DOHH2 (cell line): ENCODE results near the gene CORO2B.
"Not testable (repeated sequence)": the region's sequence is repeated elsewhere in the genome, so short reads cannot be mapped to it uniquely, and the experiment has no call there.

Experiments used
- H3F3A ChIP-seq: fragments of 200-600 bp; sonication (generic), shearing (Covaris generic); 2 replicates; pipeline ENCODE4 v1.6.0; 2016; ENCODE audit warnings: antibody characterized with exemption, mild to moderate bottlenecking; ENCODE audit not compliant: control insufficient read depth, insufficient read depth
- H3K27ac ChIP-seq: fragments of 200-600 bp; sonication (generic); 2 replicates; pipeline ENCODE4 v1.5.1; 2014; ENCODE audit warnings: low read depth, mild to moderate bottlenecking, low read length, moderate library complexity
- H3K27me3 ChIP-seq: fragments of 200-600 bp; sonication (generic); 2 replicates; pipeline ENCODE4 v1.6.1; 2014; ENCODE audit warnings: mild to moderate bottlenecking, low read length, mixed read lengths; ENCODE audit not compliant: control insufficient read depth
- H3K36me3 ChIP-seq: fragments of 200-600 bp; sonication (generic); 2 replicates; pipeline ENCODE4 v1.6.1; 2014; ENCODE audit warnings: mild to moderate bottlenecking, low read length, moderate library complexity, mixed read lengths; ENCODE audit not compliant: control insufficient read depth
- H3K4me1 ChIP-seq: fragments of 200-600 bp; sonication (generic); 2 replicates; pipeline ENCODE4 v1.6.1; 2014; ENCODE audit warnings: mild to moderate bottlenecking, low read length, mixed read lengths; ENCODE audit not compliant: control insufficient read depth
- H3K4me2 ChIP-seq: fragments of 200-600 bp; sonication (generic); 2 replicates; pipeline ENCODE4 v1.6.0; 2014; ENCODE audit warnings: mild to moderate bottlenecking, low read length, moderate library complexity
- H3K4me3 ChIP-seq: fragments of 200-600 bp; sonication (generic); 2 replicates; pipeline ENCODE4 v1.5.1; 2014; ENCODE audit warnings: mild to moderate bottlenecking, low read length, mixed read lengths
- H3K79me2 ChIP-seq: fragments of 200-600 bp; sonication (generic); 2 replicates; pipeline ENCODE4 v1.6.1; 2014; ENCODE audit warnings: mild to moderate bottlenecking, low read length, mixed read lengths; ENCODE audit not compliant: control insufficient read depth
- H3K9me2 ChIP-seq: fragments of 200-600 bp; sonication (generic); replicated peaks from 2 replicates; pipeline ENCODE4 v1.6.1; 2014; ENCODE audit warnings: mild to moderate bottlenecking, low read length, mixed read lengths; ENCODE audit not compliant: control insufficient read depth
- H3K9me3 ChIP-seq: fragments of 200-600 bp; sonication (generic); 2 replicates; pipeline ENCODE4 v1.6.1; 2014; ENCODE audit warnings: antibody characterized with exemption, low read length, mixed read lengths; ENCODE audit not compliant: control insufficient read depth, insufficient read depth
- H4K20me1 ChIP-seq: fragments of 200-600 bp; sonication (generic); 2 replicates; pipeline ENCODE4 v1.6.0; 2014; ENCODE audit warnings: low read depth, mild to moderate bottlenecking, antibody characterized with exemption, low read length, moderate library complexity; ENCODE audit not compliant: control insufficient read depth, insufficient read depth
- EZH2phosphoT487 ChIP-seq: fragments of 200-600 bp; sonication (generic); IDR thresholded peaks from 2 replicates; pipeline ENCODE4 v1.6.1; 2017; ENCODE audit warnings: borderline replicate concordance, mild to moderate bottlenecking, antibody characterized with exemption, low read length, moderate library complexity, mixed read lengths
- TF ChIP-seq, protein P1 (sequence below): fragments of 200-600 bp; sonication (generic); IDR thresholded peaks from one replicate; pipeline ENCODE4 v1.5.1; 2014; ENCODE audit warnings: antibody characterized with exemption, mild to moderate bottlenecking, low read depth, low read length; ENCODE audit not compliant: poor library complexity, severe bottlenecking

The CORO2B gene

GRCh38 chr15:68603951-68604350 is 25.2 kb downstream of the CORO2B start:
- no peaks in the 10 kb centered on the region for H3K9me2 ChIP-seq
- H3K27ac ChIP-seq, result no peak overlapping the region
- H3K36me3 ChIP-seq, result no peaks in the 10 kb centered on the region
- H3K27me3 ChIP-seq, result peaks cover 5% of the 10 kb centered on the region; the same call in 1 of the 2 replicates
- peaks cover 7% of the 10 kb centered on the region for H3K4me1 ChIP-seq
- H3K79me2 ChIP-seq, result no peaks in the 10 kb centered on the region
- no peak overlapping the region for H3K4me3 ChIP-seq
- H3K9me3 ChIP-seq, result no peaks in the 10 kb centered on the region
- H4K20me1 ChIP-seq, result no peaks in the 10 kb centered on the region
- no peak overlapping the region for H3K4me2 ChIP-seq
- H3F3A ChIP-seq, result no peaks in the 10 kb centered on the region
- no peak for TF ChIP-seq EZH2phosphoT487

- H3F3A ChIP-seq, H3K4me1 ChIP-seq, H3K27ac ChIP-seq, H3K36me3 ChIP-seq, H3K9me3 ChIP-seq, H3K9me2 ChIP-seq, H3K27me3 ChIP-seq, H4K20me1 ChIP-seq, H3K79me2 ChIP-seq, H3K4me2 ChIP-seq, H3K4me3 ChIP-seq: not testable (repeated sequence)
Measured at GRCh38 chr15:68604840-68605478, 26.2 kb downstream of the CORO2B start.

DNA sequence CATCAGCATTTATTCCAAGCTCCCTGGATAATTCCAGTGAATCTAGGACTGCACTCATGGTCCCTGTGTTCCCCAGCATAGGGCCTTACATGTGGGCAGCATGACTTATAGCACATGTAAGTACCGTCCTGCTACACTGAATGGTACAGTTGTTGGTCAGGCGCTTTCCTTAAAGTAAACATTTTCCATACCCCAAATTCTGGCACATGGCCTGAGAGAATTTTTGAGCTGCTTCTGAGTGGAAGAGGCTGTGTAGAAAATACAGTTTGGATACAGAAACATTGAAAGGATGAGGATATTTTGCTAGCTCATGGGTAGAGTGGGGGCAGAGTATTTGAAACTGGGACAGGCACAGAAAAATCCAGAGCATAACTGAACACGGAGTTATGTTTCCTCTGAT is 27.6 kb downstream of the CORO2B start:
- Histone ChIP-seq H3K4me3 (no peak overlapping the region), H3K79me2 (no peaks in the 10 kb centered on the region), H3F3A (no peaks in the 10 kb centered on the region), H3K27me3 (peaks cover 5% of the 10 kb centered on the region; the same call in 1 of the 2 replicates), H3K9me2 (no peaks in the 10 kb centered on the region), H3K9me3 (no peaks in the 10 kb centered on the region), H3K4me1 (no peaks in the 10 kb centered on the region), H4K20me1 (no peaks in the 10 kb centered on the region), H3K4me2 (no peak overlapping the region), H3K27ac (no peak overlapping the region), H3K36me3 (no peaks in the 10 kb centered on the region)
- TF ChIP-seq, protein P1, sequence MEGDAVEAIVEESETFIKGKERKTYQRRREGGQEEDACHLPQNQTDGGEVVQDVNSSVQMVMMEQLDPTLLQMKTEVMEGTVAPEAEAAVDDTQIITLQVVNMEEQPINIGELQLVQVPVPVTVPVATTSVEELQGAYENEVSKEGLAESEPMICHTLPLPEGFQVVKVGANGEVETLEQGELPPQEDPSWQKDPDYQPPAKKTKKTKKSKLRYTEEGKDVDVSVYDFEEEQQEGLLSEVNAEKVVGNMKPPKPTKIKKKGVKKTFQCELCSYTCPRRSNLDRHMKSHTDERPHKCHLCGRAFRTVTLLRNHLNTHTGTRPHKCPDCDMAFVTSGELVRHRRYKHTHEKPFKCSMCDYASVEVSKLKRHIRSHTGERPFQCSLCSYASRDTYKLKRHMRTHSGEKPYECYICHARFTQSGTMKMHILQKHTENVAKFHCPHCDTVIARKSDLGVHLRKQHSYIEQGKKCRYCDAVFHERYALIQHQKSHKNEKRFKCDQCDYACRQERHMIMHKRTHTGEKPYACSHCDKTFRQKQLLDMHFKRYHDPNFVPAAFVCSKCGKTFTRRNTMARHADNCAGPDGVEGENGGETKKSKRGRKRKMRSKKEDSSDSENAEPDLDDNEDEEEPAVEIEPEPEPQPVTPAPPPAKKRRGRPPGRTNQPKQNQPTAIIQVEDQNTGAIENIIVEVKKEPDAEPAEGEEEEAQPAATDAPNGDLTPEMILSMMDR, result no peak
- TF ChIP-seq EZH2phosphoT487, result no peak

DNA sequence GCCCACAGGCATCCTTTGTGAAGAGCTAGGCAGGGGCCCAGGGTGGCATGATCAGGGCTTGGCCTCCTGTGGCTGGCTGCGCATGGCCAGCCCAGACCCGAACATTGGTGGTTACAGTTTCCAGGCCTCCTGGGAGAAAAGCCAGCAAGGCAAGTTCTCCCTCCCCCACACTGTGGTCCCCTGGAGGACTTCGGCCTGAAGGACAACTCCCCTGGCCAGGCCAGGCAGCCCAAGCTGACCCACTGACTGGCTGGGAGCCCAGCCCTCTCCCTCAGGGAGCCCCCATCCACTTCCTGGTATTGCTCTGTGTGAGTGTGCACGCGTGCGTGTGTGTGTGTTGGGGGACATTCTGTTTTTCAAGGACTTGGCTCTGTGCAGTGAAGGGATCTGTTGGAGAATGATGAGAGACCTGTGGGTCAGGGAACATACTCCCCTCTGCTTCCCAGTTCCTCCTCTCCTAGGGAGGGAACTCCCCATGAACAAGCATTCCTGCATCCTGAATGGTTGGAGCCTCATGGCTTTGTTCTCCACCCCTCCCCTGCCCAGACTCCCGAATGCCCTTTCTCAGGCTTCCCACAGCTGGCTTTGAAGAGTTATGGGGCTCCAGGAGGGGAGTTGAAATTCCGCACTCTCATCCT is 29.5 kb downstream of the CORO2B start:
- Histone ChIP-seq H3K9me2 (no peaks in the 10 kb centered on the region), H3K79me2 (no peaks in the 10 kb centered on the region), H3F3A (no peaks in the 10 kb centered on the region), H3K4me1 (peaks cover 6% of the 10 kb centered on the region), H3K9me3 (no peaks in the 10 kb centered on the region), H3K4me2 (no peak overlapping the region), H3K36me3 (no peaks in the 10 kb centered on the region), H3K27ac (no peak overlapping the region), H3K27me3 (peaks cover 8% of the 10 kb centered on the region; the same call in 1 of the 2 replicates), H3K4me3 (no peak overlapping the region), H4K20me1 (no peaks in the 10 kb centered on the region)
- TF ChIP-seq EZH2phosphoT487, result no peak
- TF ChIP-seq, protein P1, result no peak
